SK-N-MC (cell line): ENCODE data around the gene AKR1C8.

Experiments used
- EZH2 ChIP-seq: fragments of 200-600 bp; sonication (generic); IDR thresholded peaks from one replicate; pipeline ENCODE4 v1.6.1; 2017; ENCODE audit warnings: antibody characterized with exemption
- FOXP2 ChIP-seq: optimal IDR thresholded peaks from 2 replicates; pipeline ENCODE3; 2011; ENCODE audit warnings: mild to moderate bottlenecking, moderate library complexity; ENCODE audit not compliant: insufficient read depth; ENCODE audit errors: extremely low read length, control extremely low read depth
- POLR2AphosphoS5 ChIP-seq: IDR thresholded peaks from 2 replicates; pipeline ENCODE4 v1.6.1; 2012; ENCODE audit warnings: mild to moderate bottlenecking, low read depth, low read length, borderline replicate concordance

GRCh38 chr10:5233324-5233723 is 48.4 kb upstream of the AKR1C8 start:
- TF ChIP-seq POLR2AphosphoS5 (no peak), EZH2 (no peak), FOXP2 (no peak)
